ENCODE results near the gene SUSD5. TPM values are rescaled to one million over a fixed set of nuclear protein-coding genes. Genes with fewer than 3 reads are reported as not detected.

Gene SUSD5
- total and polyA plus RNA-seq, 2 of the 13 experiments (the other 11 are each of a cell fraction or from before 2014, with no cell fraction given): not detected

DNA sequence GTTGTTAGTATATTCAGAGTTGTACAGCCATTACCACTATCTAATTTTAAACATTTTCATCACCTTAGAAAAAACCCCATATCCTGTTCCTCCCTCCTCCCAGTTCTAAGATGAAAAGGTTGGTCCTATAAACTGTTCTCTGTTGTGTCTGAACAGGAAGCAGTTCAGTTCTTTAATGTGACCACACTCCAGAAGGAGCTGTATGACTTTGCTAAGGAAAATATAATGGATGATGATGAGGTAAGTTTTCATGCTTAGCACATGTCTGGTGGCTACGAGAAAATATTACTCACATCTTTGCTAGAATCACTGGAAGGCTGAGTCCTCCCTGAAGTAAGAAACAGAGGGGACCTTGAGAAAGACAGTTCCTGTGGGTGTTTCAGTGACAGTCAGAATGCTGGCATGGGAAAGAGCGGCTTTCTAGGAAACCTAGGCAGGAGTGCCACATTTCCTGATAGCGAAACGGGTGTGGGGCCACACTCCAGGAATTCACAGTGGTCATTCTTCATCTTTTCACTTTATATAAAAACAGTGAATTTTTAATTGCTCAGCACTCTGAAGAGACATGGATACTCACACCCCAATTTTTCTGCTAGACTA lies 84.5 kb downstream of the SUSD5 start (continued):
- TF ChIP-seq ZFP41 (CRISPR knock-in tag; IDR thresholded peaks at IDR 0.05; ENCODE audit: borderline replicate concordance) (no peak), MED13 (CRISPR knock-in tag; IDR thresholded peaks at IDR 0.05) (no peak), TOPORS (CRISPR knock-in tag; IDR thresholded peaks at IDR 0.05) (no peak), SMYD3 (CRISPR knock-in tag; IDR thresholded peaks at IDR 0.05) (no peak), HMGXB4 (CRISPR knock-in tag; IDR thresholded peaks at IDR 0.05; ENCODE audit: borderline replicate concordance in 1 of 2, low read depth in 1 of 2) (no peak)

DNA sequence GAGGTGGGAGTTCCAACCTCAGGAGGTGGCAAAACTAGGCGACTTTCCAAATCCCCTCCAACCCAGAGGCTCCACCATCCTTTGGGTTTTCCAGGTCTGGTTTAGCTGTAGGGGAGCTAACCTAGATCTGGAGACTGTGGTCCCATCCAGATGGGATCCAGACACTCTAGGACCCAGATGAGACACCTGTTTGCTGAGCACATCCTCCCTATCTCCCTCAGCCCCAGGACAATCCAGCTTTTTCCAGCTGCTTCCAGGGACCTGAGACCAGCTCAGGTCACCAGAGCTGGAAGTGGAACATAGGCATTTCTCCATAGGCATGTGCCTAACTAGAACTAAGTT lies 86.6 kb downstream of the SUSD5 start:
- no TSS peak for BruUV-seq (replicated peaks)
- no peaks in the 10 kb centered on the region for H3K4me1 ChIP-seq (ENCODE audit: insufficient read depth, low read length)
- ChIA-PET POLR2A (interaction anchor here (1.6 kb wide), 1 partner anchor 241 kb away, joined by 5 read pairs; no protein-coding TSS in a partner anchor), CTCF (ENCODE audit: low intra/inter-chr PET ratio, low total read pairs) (interaction anchor here (1.3 to 3.3 kb wide), 4 partner anchors 121 to 241 kb away, joined by 3 to 40 read pairs (median 10); no protein-coding TSS in a partner anchor)
- H3K27ac ChIP-seq (ENCODE audit: extremely low read length, insufficient read depth, low read length): no peak overlapping the region
- peak; percentile 56 for ATAC-seq
- no peak overlapping the region for H2AFZ ChIP-seq (ENCODE audit: low read length)
- no peaks in the 10 kb centered on the region for H4K20me1 ChIP-seq (ENCODE audit: insufficient read depth, low read length)
- H3K9ac ChIP-seq (ENCODE audit: insufficient read depth, low read depth, low read length): no peak overlapping the region
- in situ Hi-C loops (cut with HindIII; ENCODE audit: extremely low pct_ligation_motif_present, low pct_unique_long_range_greater_than_20kb) (loop anchor here (5.0 kb wide), 1 partner anchor 240 kb away; no protein-coding TSS in a partner anchor), intact Hi-C loops (cut with micrococcal nuclease; ENCODE audit: unreplicated experiment) (loop anchor here (10.0 kb wide), 1 partner anchor 653 kb away; no protein-coding TSS in a partner anchor)
- WGBS (ENCODE audit: low lambda C conversion rate): no CpG with 5 or more reads among the region's 1 CpG
- H3K4me3 ChIP-seq (replicated peaks in 1 of 3; ENCODE audit: insufficient read depth in 1 of 3, low read depth in 2 of 3, low read length in 3 of 3): no peak overlapping the region
- peaks cover 4 to 41% of the 10 kb centered on the region in 2 experiments; a peak in 4 of 5 replicates for H3K36me3 ChIP-seq (replicated peaks in 1 of 2; ENCODE audit: control insufficient read depth in 1 of 2, insufficient read depth in 2 of 2, low read length in 2 of 2)
- no peak overlapping the region for H3K4me2 ChIP-seq (ENCODE audit: low read depth, low read length)
- TF ChIP-seq ZNF513 (CRISPR knock-in tag; conservative IDR thresholded peaks at IDR 0.05): no peak
- no peak for TF ChIP-seq ZNF34 (CRISPR knock-in tag; IDR thresholded peaks at IDR 0.05; ENCODE audit: borderline replicate concordance)
- TF ChIP-seq ZNF766 (CRISPR knock-in tag; IDR thresholded peaks at IDR 0.05; ENCODE audit: borderline replicate concordance): no peak
- no peak for TF ChIP-seq HCFC1 (IDR thresholded peaks at IDR 0.05; ENCODE audit: low read depth, low read length)
- no peak for TF ChIP-seq SMYD3 (CRISPR knock-in tag; IDR thresholded peaks at IDR 0.05)
- no peak for TF ChIP-seq ZNF687 (CRISPR knock-in tag; IDR thresholded peaks at IDR 0.05)
- TF ChIP-seq FOXC1 (CRISPR knock-in tag; IDR thresholded peaks at IDR 0.05; ENCODE audit: borderline replicate concordance): no peak
- TF ChIP-seq MAFF (IDR thresholded peaks at IDR 0.05; ENCODE audit: low read depth, low read length): no peak
- FAIRE-seq: no peak
- no peak for DNase-seq (ENCODE audit: low spot score)
- no peaks in the 10 kb centered on the region for H3K27me3 ChIP-seq (ENCODE audit: control insufficient read depth in 1 of 2, insufficient read depth in 2 of 2, low read length in 2 of 2)
- no peaks in the 10 kb centered on the region for H3K9me3 ChIP-seq (ENCODE audit: low read length)
- H3K79me2 ChIP-seq (ENCODE audit: insufficient read depth, low read length): no peaks in the 10 kb centered on the region
